Body of pancreas (tissue), 4 donors: ENCODE data around the gene PRKCB.

Experiments used
- CTCF ChIP-seq, 7 experiments: fragments of 450-650 bp in 4 of 7; fragments of 200-600 bp in 3 of 7; sonication (generic) in 3 of 7; IDR thresholded peaks; one replicate each; pipeline ENCODE4 v1.5.1; 2016 to 2019; ENCODE audit warnings: antibody characterized with exemption in 7 of 7
- POLR2A ChIP-seq, 3 donors: fragments of 450-650 bp; IDR thresholded peaks; one replicate each; pipeline ENCODE4 v1.6.1; 2016; ENCODE audit warnings: antibody characterized with exemption in 3 of 3, mild to moderate bottlenecking in 2 of 3

- TF ChIP-seq CTCF (IDR thresholded peaks at IDR 0.05): no peak
- TF ChIP-seq POLR2A (IDR thresholded peaks at IDR 0.05): no peak
Measured at GRCh38 chr16:24114876-24115275, 279.1 kb downstream of the PRKCB start.
